Naive B cell (primary cell): ENCODE results near the gene ZFR2. TPM values are rescaled to one million over a fixed set of nuclear protein-coding genes. Genes with fewer than 3 reads are reported as not detected.
"Not testable (repeated sequence)": the region's sequence is repeated elsewhere in the genome, so short reads cannot be mapped to it uniquely, and the experiment has no call there.

Source experiments
- ATAC-seq, 2 donors: fragments of 150-1000 bp; cut with Tn5 transposase; 2 replicates each; pipeline ENCODE4 v1.10.0; 2021; ENCODE audit warnings: low read depth in 2 of 2, mild to moderate bottlenecking in 2 of 2, moderate library complexity in 2 of 2
- DNase-seq: peaks from one replicate; pipeline ENCODE4 v3.0.0; 2022
- H3K27ac Mint-ChIP-seq, 6 donors: one replicate each; pipeline ENCODE4 v1.8.0; 2020 to 2022; ENCODE audit warnings: mild to moderate bottlenecking in 6 of 6, mixed read lengths in 6 of 6, moderate library complexity in 5 of 6, inconsistent platforms in 2 of 6
- H3K27me3 Mint-ChIP-seq, 3 donors: one replicate each; pipeline ENCODE4 v1.8.0; 2021 to 2022; ENCODE audit warnings: mixed read lengths in 3 of 3, mild to moderate bottlenecking in 1 of 3
- H3K36me3 Mint-ChIP-seq, 2 donors: one replicate each; pipeline ENCODE4 v1.8.0; 2020 to 2022; ENCODE audit warnings: mixed read lengths in 2 of 2, inconsistent platforms in 1 of 2, mild to moderate bottlenecking in 1 of 2
- H3K4me1 Mint-ChIP-seq, 3 donors: one replicate each; pipeline ENCODE4 v1.8.0; 2020 to 2022; ENCODE audit warnings: mixed read lengths in 3 of 3, inconsistent platforms in 1 of 3, mild to moderate bottlenecking in 1 of 3, moderate library complexity in 1 of 3
- H3K4me3 Mint-ChIP-seq, 8 donors: one replicate each; pipeline ENCODE4 v1.8.0; 2020 to 2022; ENCODE audit warnings: mild to moderate bottlenecking in 8 of 8, mixed read lengths in 8 of 8, moderate library complexity in 8 of 8, inconsistent platforms in 2 of 8
- H3K9me3 Mint-ChIP-seq, 7 donors: one replicate each; pipeline ENCODE4 v1.8.0; 2020 to 2022; ENCODE audit warnings: mixed read lengths in 7 of 7, mild to moderate bottlenecking in 5 of 7, inconsistent platforms in 2 of 7, moderate library complexity in 1 of 7
- polyA plus RNA-seq, 6 donors: library from polyadenylated mRNA; unstranded; fragments of 300-500 nt; fragmentation: Illumina TruSeq; gene quantifications; one replicate each; pipeline ENCODE4 v1.2.3, GENCODE V29; 2021; ENCODE audit warnings: low read depth in 6 of 6

ZFR2 gene
- polyA plus RNA-seq, 6 donors from 2014 or later: 0.45 to 3.5 (median 0.95) TPM; not detected in 3

GRCh38 chr19:3894959-3895358 is 26.1 kb upstream of the ZFR2 start:
- Mint-ChIP-seq H3K27me3 (peaks cover 0 to 12% (median 8%) of the 10 kb centered on the region in 3 donors), H3K9me3 (peaks cover 0 to 11% (median 4%) of the 10 kb centered on the region in 7 donors)
- H3K36me3 Mint-ChIP-seq, H3K27ac Mint-ChIP-seq, H3K4me3 Mint-ChIP-seq, H3K4me1 Mint-ChIP-seq, DNase-seq, ATAC-seq: not testable (repeated sequence)

DNA sequence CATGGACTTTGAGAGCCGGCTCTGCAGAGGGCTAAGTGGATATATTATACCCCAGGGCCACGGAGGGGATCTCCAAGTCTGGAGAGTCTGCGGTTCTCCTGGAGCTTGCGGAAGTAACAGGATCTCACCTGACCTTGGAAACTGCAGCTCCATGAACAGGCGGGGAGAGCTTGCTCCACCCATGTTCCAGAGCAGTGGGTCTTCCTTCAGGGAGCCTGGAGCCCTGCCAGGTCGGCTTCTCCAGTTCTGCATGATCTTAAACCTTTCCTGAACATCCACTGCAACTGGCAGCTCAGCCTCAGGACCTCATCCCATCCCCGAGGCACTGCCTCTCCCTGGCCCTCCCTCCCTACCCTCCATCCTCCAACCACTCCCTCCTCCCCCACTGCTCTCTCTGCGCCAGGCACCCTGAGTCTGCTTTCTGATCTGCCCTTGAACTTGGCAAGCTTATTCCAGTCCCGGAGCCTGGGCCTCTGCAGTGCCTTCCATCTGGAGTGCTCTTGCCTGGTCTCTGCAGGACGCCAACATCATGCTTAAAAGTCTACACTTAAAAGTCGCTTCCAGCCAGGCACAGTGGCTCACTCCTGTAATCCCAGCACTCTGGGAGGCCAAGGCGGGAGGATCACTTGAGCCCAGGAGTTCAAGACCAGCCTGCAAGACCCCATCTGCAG is 24.8 kb upstream of the ZFR2 start:
- no peaks in the 10 kb centered on the region for H3K4me1 Mint-ChIP-seq
- no peak for ATAC-seq
- peak overlapping the region in 1 of 8 donors; percentile 15 for H3K4me3 Mint-ChIP-seq

GRCh38 chr19:3890591-3890990 is 21.8 kb upstream of the ZFR2 start:
- Mint-ChIP-seq H3K36me3 (no peaks in the 10 kb centered on the region), H3K27me3 (peaks cover 0 to 9% (median 5%) of the 10 kb centered on the region in 3 donors), H3K4me3 (no peak overlapping the region), H3K4me1 (no peaks in the 10 kb centered on the region), H3K27ac (no peak overlapping the region), H3K9me3 (peaks cover 0 to 2% (median 0%) of the 10 kb centered on the region in 7 donors)
- no peak for ATAC-seq
- DNase-seq: no peak

More for the DNA sequence above, 24.8 kb upstream of the ZFR2 start:
- H3K9me3 Mint-ChIP-seq: peaks cover 0 to 7% (median 3%) of the 10 kb centered on the region in 7 donors
- no peaks in the 10 kb centered on the region for H3K36me3 Mint-ChIP-seq
- H3K27ac Mint-ChIP-seq: no peak overlapping the region
- H3K27me3 Mint-ChIP-seq: peaks cover 0 to 12% (median 5%) of the 10 kb centered on the region in 3 donors
- no peak for DNase-seq

GRCh38 chr19:3882041-3882384 is 13.2 kb upstream of the ZFR2 start:
- peaks cover 15 to 65% (median 33%) of the 10 kb centered on the region in 3 donors for H3K27me3 Mint-ChIP-seq
- H3K4me3 Mint-ChIP-seq: peak overlapping the region in 6 of 8 donors; percentile 39 to 80 (median 52)
- no peaks in the 10 kb centered on the region for H3K9me3 Mint-ChIP-seq
- H3K27ac Mint-ChIP-seq: no peak overlapping the region
- DNase-seq (no peak), ATAC-seq (no peak)
- H3K4me1 Mint-ChIP-seq: peaks cover 5 to 13% (median 6%) of the 10 kb centered on the region in 3 donors
- H3K36me3 Mint-ChIP-seq: no peaks in the 10 kb centered on the region

- peak overlapping the region in 1 of 6 donors; percentile 35 for H3K27ac Mint-ChIP-seq
- ATAC-seq (peak; percentile 51 to 70), DNase-seq (no peak)
- H3K4me3 Mint-ChIP-seq: peak overlapping the region in 5 of 8 donors; percentile 39 to 80 (median 47)
- peaks cover 5 to 13% (median 6%) of the 10 kb centered on the region in 3 donors for H3K4me1 Mint-ChIP-seq
- H3K36me3 Mint-ChIP-seq: no peaks in the 10 kb centered on the region
- peaks cover 19 to 68% (median 36%) of the 10 kb centered on the region in 3 donors for H3K27me3 Mint-ChIP-seq
- no peaks in the 10 kb centered on the region for H3K9me3 Mint-ChIP-seq
Measured at GRCh38 chr19:3881272-3882040, 12.6 kb upstream of the ZFR2 start.

GRCh38 chr19:3880471-3881271 is 11.8 kb upstream of the ZFR2 start, which contains the start of gene ATCAY:
ATCAY (plus strand) TSS chr19:3880685; CDS start chr19:3885768, 5,083 bp downstream.
- ATAC-seq (no peak), DNase-seq (no peak)
- peaks cover 19 to 63% (median 36%) of the 10 kb centered on the region in 3 donors for H3K27me3 Mint-ChIP-seq
- peak within 1 kb of the TSS in 3 of 8 donors; percentile 10 to 71 (median 41) for H3K4me3 Mint-ChIP-seq
- H3K4me1 Mint-ChIP-seq: peaks cover 5 to 13% (median 6%) of the 10 kb centered on the region in 3 donors
- no peaks in the 10 kb centered on the region for H3K36me3 Mint-ChIP-seq
- H3K27ac Mint-ChIP-seq: peak within 1 kb of the TSS in 2 of 6 donors; percentile 35 to 56
- no peaks in the 10 kb centered on the region for H3K9me3 Mint-ChIP-seq

- H3K36me3 Mint-ChIP-seq: no peaks in the 10 kb centered on the region
- no peak overlapping the region for H3K27ac Mint-ChIP-seq
- H3K27me3 Mint-ChIP-seq: peaks cover 22 to 63% (median 36%) of the 10 kb centered on the region in 3 donors
- peak overlapping the region in 1 of 8 donors; percentile 10 for H3K4me3 Mint-ChIP-seq
- H3K9me3 Mint-ChIP-seq: peaks cover 0 to 4% (median 0%) of the 10 kb centered on the region in 7 donors
- no peak for ATAC-seq
- peaks cover 5 to 13% (median 6%) of the 10 kb centered on the region in 3 donors for H3K4me1 Mint-ChIP-seq
- DNase-seq: no peak
Measured at GRCh38 chr19:3879656-3880055, 10.8 kb upstream of the ZFR2 start.

DNA sequence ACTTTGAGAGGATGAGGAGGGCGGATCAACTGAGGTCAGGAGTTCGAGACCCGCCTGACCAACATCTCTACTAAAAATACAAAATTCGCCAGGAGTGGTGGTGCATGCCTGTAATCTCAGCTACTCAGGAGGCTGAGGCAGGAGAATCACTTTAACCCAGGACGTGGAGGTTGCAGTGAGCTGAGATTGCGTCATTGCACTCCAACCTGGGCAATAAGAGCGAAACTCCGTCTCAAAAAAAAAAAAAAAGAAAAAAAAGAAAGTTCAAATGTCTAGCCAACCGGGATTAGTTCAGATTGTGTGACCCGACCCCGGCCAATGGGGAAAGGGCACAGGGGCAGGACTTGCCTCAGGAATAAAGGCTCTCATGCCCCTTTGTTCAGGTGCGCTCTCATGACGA is 5.9 kb upstream of the ZFR2 start:
- not testable (repeated sequence) for H3K36me3 Mint-ChIP-seq, DNase-seq, H3K27ac Mint-ChIP-seq, ATAC-seq, H3K4me3 Mint-ChIP-seq, H3K4me1 Mint-ChIP-seq, H3K9me3 Mint-ChIP-seq
- peaks cover 19 to 62% (median 23%) of the 10 kb centered on the region in 3 donors for H3K27me3 Mint-ChIP-seq

DNA sequence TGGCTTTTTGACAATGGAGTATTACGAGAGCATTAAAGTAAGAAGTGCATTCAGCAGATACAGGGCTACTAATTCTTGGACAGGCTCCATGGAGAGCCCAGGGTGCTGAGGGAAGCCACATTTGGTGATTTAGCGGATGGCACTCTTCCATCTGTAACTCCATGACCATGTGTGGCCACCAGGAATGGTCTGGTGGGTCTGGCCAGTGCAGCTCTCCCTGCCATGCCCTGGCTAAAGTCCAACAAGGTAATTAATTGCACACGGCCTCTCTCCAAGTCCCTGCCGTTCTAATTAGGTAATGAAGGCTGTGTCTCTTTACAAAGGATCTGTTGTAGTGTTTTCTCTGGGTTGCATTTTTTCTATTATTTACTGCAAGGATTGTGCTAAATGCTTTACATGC is 4.3 kb upstream of the ZFR2 start:
- Mint-ChIP-seq H3K27me3 (peaks cover 27 to 60% (median 27%) of the 10 kb centered on the region in 3 donors), H3K27ac (no peak overlapping the region), H3K9me3 (peaks cover 2 to 15% (median 7%) of the 10 kb centered on the region in 7 donors), H3K36me3 (peaks cover 0 to 10% of the 10 kb centered on the region in 2 donors), H3K4me1 (peaks cover 8 to 10% (median 8%) of the 10 kb centered on the region in 3 donors), H3K4me3 (no peak overlapping the region)
- ATAC-seq (no peak), DNase-seq (no peak)

DNA sequence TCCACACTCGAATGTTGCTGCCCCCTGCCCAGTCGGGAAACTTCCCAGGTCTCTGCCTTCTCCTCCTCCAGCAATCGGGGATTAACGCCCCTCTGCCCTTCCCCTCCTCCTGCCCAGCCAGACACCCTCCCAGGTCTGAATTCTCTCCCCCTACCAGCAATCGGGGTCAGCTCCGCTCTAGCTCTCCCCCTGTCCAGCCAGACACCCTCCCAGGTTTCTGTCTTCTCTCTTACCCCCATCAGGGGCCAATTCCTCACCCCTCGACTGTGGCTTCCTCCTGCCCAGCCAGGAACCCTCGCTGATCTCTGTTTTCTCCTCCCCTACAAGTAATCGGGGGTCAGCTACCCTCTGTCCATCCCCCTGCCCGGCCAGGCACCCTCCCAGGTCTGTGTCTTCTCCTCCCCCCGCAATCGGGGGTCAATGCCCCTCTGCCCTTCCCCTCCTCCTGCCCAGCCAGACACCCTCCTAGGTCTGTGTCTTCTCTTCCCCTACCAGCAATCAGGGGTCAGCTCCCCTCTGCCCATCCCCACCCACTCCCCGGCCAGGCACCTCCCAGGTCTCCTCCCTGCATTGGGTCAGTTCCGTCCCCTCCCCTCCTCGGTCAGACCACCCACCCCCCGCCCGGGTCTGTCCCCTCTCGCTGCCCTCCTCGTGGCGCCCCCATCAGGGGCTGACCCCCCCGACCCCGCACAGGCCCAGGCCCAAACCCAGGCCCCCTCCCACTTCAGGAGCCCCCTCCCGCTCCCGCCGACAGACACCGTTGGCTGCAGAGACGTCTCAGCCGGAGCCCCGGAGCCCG is 668 bp downstream of the ZFR2 start:
- H3K27ac Mint-ChIP-seq: peak overlapping the region in 2 of 6 donors; percentile 33 to 91
- H3K4me3 Mint-ChIP-seq: peak overlapping the region in 4 of 8 donors; percentile 10 to 56 (median 44)
- H3K4me1 Mint-ChIP-seq: peaks cover 8 to 13% (median 12%) of the 10 kb centered on the region in 3 donors
- peaks cover 31 to 52% (median 36%) of the 10 kb centered on the region in 3 donors for H3K27me3 Mint-ChIP-seq
- peaks cover 3 to 9% (median 7%) of the 10 kb centered on the region in 7 donors for H3K9me3 Mint-ChIP-seq
- H3K36me3 Mint-ChIP-seq: peaks cover 0 to 10% of the 10 kb centered on the region in 2 donors
- ATAC-seq (no peak), DNase-seq (no peak)

DNA sequence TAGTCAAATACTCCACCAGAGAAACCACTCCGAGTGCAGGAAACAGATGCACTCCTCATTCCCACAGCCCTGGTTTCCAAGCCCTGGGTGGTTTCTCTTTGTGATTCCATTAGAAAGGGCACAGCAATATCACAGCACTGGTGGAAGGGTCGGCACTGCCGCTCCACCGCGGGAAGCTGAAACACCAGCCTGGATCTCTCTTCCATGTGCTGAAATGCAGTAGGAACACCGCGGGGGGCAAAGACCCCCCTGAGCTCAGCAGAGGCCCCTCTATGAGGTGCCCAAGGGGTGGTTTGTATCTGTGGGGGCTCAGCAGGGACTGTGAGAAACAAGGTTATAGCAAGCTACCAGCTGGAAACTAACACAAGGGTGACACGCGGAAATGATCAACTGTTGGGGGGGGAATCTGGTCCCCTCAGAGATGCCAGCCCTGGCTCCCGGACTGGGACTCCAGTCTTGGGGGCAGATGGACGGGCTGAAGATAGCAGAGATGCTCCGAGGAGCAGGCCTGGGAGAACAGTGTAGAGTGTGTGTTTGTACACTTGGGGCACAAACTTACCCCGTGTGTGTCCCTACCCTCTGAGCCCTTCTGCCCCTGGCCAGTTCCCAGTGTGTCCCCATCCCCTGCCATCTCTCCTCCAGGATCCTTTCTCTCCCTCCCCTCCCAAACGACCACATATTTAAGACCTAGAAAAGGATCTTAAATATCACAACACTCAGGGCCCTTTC is 1.8 kb downstream of the ZFR2 start:
- H3K27me3 Mint-ChIP-seq: peaks cover 28 to 50% (median 36%) of the 10 kb centered on the region in 3 donors
- peak overlapping the region in 3 of 8 donors; percentile 24 to 62 (median 47) for H3K4me3 Mint-ChIP-seq
- H3K36me3 Mint-ChIP-seq: peaks cover 0 to 10% of the 10 kb centered on the region in 2 donors
- peaks cover 3 to 9% (median 7%) of the 10 kb centered on the region in 7 donors for H3K9me3 Mint-ChIP-seq
- peaks cover 8 to 13% (median 12%) of the 10 kb centered on the region in 3 donors for H3K4me1 Mint-ChIP-seq
- no peak for DNase-seq
- no peak overlapping the region for H3K27ac Mint-ChIP-seq
- no peak for ATAC-seq

DNA sequence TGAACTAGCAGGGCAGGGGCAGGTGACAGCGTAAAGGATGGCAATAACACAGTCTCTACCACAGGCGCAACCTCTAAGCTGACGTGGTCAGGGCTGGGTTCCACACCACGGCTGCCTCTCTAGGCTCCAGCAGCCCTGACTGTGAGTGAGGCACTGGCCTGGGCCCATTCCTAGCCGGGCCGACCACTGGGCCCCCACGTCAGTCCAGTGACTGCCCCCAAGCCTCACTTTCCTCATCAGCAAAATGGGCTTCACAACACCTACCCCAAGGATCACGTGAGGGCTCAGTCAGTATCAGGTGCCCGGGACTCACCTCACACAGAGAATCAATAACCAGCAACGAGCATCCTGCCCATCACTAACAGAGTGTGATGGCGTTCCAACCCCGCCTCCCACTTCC is 5.2 kb downstream of the ZFR2 start:
- Mint-ChIP-seq H3K27me3 (peaks cover 20 to 29% (median 25%) of the 10 kb centered on the region in 3 donors), H3K4me3 (peak overlapping the region in 1 of 8 donors; percentile 3), H3K27ac (no peak overlapping the region), H3K9me3 (peaks cover 0 to 3% (median 0%) of the 10 kb centered on the region in 7 donors), H3K36me3 (no peaks in the 10 kb centered on the region), H3K4me1 (peaks cover 0 to 6% (median 4%) of the 10 kb centered on the region in 3 donors)
- DNase-seq (no peak), ATAC-seq (no peak)
